Measurements from ENCODE around the gene DPP4. TPM values are rescaled to one million over a fixed set of nuclear protein-coding genes. Genes with fewer than 3 reads are reported as not detected.

DPP4 gene
- total RNA-seq, 4 donors from 2014 or later, result 3.2 to 6.4 (median 5.1) TPM

DNA sequence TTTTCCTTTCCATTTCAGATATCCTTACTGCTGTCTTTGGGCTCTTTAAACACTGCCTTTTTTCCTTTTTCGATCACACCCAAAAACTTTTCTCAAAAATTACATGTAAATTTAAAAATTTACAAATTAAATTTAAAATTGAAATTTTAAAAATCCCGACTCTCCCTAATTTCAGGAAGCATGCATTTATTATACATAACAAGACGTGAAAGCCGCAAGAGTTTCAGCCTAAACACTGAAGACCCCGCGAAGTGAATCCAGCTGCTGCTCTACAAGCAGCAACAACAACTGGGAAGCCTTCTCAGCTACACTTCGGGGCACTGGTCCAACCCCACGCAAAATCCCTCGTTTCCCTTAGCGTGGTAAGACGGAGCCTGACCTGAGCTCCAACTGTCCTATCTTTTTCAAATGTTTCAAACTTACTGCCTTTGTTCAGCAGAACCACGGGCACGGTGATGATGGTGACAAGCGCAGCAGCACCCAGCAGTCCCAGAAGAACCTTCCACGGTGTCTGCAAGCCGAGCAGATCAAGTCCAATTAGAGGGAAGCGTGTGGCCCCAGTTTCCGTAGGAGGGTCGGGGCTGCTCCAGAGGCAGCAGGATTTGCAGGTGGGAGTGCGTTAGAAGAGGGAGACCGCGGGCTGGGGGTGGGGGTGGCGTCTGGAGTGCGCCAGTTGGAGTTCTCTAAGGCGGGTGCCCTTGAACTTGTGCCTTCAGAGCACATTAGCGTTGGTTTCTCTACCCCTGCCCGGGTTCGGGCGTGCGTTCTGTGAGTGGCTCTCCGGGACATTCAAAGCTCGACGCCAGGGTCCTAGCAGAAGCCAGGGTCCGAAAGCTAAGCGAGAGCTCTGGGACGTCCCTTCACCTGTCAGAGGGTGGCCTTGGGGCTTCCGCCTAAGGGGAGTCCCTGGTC, 783 bp downstream of the DPP4 start:
- TF ChIP-seq POLR2A (IDR thresholded peaks at IDR 0.05), result no peak
- TF ChIP-seq, protein P1, sequence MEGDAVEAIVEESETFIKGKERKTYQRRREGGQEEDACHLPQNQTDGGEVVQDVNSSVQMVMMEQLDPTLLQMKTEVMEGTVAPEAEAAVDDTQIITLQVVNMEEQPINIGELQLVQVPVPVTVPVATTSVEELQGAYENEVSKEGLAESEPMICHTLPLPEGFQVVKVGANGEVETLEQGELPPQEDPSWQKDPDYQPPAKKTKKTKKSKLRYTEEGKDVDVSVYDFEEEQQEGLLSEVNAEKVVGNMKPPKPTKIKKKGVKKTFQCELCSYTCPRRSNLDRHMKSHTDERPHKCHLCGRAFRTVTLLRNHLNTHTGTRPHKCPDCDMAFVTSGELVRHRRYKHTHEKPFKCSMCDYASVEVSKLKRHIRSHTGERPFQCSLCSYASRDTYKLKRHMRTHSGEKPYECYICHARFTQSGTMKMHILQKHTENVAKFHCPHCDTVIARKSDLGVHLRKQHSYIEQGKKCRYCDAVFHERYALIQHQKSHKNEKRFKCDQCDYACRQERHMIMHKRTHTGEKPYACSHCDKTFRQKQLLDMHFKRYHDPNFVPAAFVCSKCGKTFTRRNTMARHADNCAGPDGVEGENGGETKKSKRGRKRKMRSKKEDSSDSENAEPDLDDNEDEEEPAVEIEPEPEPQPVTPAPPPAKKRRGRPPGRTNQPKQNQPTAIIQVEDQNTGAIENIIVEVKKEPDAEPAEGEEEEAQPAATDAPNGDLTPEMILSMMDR (IDR thresholded peaks at IDR 0.05), result no peak
- intact Hi-C loops (cut with DNase I; ENCODE audit: low total_unique reads), result no loop called here
- DNase-seq (ENCODE audit: low spot score in 2 of 2), result no peak
- WGBS, 2 donors, result 14 to 23% methylated on average over 37 of the region's 37 CpGs
- peak overlapping the region; percentile 46 for H3K4me3 ChIP-seq (ENCODE audit: low read depth, poor library complexity, severe bottlenecking)

DNA sequence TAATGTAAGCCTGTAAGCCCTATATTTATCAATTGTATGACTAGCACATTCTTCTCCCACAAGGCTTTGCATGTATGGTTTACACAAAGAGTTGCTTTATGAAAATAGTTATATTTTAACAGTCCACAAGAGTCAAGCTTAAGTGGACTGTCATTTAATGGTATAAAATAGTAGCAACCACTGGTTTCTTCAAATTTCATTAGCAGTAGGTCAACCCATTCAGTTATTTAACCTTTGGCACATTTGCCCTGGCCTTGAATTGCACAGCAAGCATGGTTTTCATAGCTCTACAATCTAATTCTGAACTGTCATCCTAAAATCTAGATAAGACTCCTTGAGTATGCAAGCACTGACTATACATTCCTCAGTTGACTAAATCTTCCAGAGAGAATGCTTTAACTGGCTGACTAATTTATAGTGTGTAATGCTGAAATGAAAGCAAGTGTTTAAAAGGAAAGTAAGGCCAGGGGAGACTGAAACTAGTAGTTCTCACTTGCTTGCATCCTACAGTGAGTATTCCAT, 1.8 kb downstream of the DPP4 start:
- DNase-seq (ENCODE audit: low spot score in 2 of 2), result no peak
- no peak overlapping the region for H3K4me3 ChIP-seq (ENCODE audit: low read depth, poor library complexity, severe bottlenecking)
- no peak for TF ChIP-seq POLR2A (IDR thresholded peaks at IDR 0.05)
- TF ChIP-seq, protein P1 (IDR thresholded peaks at IDR 0.05), result no peak
- intact Hi-C loops (cut with DNase I; ENCODE audit: low total_unique reads), result no loop called here

DNA sequence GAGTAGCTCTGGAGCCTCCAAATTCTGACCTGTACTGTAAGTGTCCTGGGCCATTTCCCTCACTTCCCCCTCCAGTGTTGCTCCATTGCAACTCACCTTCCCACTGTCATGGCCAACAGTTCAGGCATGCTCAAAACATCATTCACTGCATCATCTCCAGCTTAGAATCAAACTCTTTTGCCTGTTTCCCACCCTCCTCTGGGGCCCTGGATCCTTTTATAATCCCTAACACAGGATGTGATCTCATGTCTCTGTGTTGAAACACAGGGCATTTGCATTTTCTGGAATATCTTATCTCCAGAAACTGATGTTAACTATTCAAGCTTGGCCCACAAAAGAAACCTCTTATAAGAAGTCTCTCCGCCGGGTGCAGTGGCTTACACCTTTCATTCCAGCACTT, 3.0 kb downstream of the DPP4 start:
- intact Hi-C loops (cut with DNase I; ENCODE audit: low total_unique reads), result no loop called here
- H3K4me3 ChIP-seq (ENCODE audit: low read depth, poor library complexity, severe bottlenecking), result no peak overlapping the region
- DNase-seq (ENCODE audit: low spot score in 2 of 2), result no peak
- no peak for TF ChIP-seq POLR2A (IDR thresholded peaks at IDR 0.05)
- TF ChIP-seq, protein P1 (IDR thresholded peaks at IDR 0.05), result no peak
- 77 to 87% methylated on average over 2 of the region's 2 CpGs for WGBS, 2 donors

DNA sequence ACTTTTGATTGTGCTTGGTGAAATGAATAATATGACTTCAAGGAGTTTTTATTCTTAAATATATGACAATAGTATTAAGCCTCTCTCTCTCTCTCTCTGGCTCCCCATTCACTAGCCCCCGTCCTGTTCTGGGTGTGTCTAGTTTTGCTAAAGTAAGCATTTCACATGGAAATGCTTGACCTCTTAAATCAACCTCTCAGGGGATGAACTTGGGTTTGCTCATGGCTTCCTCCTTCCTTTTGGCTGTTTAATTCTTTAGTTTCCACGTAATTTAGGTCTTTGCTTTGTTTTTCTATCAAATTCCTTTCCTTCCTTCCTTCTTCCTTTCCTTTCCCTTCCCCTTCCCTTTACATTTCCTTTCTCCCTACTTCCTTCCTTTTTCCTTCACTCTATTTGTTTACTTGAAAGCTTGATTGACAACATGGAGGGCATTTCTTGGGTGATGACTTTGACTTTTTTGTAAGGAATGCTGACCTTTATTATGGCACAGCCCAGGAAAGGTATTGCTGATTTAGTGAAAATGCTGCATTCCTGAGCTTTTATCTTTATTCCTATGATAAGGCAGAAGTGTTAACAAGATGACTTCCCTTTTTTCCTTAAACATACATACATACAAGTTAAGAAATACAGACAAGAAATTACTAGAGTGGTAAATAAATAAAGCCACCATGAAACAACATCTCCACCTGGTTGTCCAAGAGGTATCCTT, 3.6 kb downstream of the DPP4 start:
- DNase-seq (ENCODE audit: low spot score in 2 of 2), result no peak
- H3K4me3 ChIP-seq (ENCODE audit: low read depth, poor library complexity, severe bottlenecking), result no peak overlapping the region
- 43 to 59% methylated on average over 2 of the region's 2 CpGs for WGBS, 2 donors
- intact Hi-C loops (cut with DNase I; ENCODE audit: low total_unique reads), result no loop called here
- no peak for TF ChIP-seq POLR2A (IDR thresholded peaks at IDR 0.05)
- TF ChIP-seq, protein P1 (IDR thresholded peaks at IDR 0.05), result no peak

DNA sequence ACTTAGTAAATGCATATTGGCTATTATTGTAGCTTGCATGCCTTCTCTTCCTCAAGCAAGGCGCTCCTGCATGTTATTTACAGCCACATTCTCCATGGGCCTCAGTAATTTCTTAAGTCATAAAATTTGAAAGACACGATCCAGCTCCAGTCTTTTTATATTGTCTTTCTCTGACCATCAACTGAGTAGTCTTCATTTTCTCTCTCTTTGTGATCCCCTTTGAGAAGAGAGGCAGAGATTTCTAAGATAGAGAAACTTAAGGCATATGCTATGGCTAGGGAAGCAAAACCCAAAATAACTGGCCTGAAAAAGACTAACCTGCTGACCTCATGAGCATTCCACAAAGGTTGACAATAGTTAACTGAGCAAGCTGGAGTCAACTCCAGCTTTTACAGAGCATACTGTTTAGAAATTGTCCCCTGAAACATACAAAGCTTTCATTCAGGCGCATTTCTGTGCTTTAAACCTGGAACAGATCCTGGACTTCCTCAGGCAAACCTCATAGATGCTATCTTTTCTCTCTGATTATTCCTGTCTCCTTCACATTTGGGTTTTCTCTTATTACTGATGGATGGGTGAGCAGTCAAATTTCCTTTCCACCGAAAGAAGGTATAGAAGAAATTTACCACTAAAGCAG, 4.6 kb downstream of the DPP4 start:
- intact Hi-C loops (cut with DNase I; ENCODE audit: low total_unique reads), result no loop called here
- no peak for TF ChIP-seq POLR2A (IDR thresholded peaks at IDR 0.05)
- TF ChIP-seq, protein P1 (IDR thresholded peaks at IDR 0.05), result no peak
- no peak for DNase-seq (ENCODE audit: low spot score in 2 of 2)
- 72 to 75% methylated on average over 4 of the region's 4 CpGs for WGBS, 2 donors
- no peak overlapping the region for H3K4me3 ChIP-seq (ENCODE audit: low read depth, poor library complexity, severe bottlenecking)
